ENCODE data around the gene PTPN12.
"Not testable (repeated sequence)": the region's sequence is repeated elsewhere in the genome, so short reads cannot be mapped to it uniquely, and the experiment has no call there.

Gene PTPN12

GRCh38 chr7:77580762-77581350 is 43.8 kb downstream of the PTPN12 start:
- no peak for FAIRE-seq

- no peak for FAIRE-seq
These were observed 50.2 kb downstream of the PTPN12 start for GRCh38 chr7:77587272-77587671.

DNA sequence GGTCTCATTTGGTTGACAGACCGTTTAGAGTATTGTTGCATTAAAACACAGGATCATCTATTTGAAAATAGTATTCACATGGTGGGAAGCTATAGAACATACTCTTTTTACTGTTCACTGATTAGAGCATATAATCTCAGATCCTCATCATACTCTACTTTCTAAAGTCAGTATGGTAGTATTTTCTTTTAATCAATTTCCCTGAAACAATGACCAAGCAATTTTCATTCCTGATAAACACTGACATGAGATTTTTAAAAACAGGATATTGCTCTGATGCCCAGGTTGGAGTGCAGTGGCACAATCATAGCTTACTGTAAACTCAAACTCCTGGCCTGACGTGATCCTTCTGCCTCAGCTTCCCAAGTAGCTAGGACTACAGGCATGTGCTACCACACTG is 63.9 kb downstream of the PTPN12 start:
- no peak for FAIRE-seq

DNA sequence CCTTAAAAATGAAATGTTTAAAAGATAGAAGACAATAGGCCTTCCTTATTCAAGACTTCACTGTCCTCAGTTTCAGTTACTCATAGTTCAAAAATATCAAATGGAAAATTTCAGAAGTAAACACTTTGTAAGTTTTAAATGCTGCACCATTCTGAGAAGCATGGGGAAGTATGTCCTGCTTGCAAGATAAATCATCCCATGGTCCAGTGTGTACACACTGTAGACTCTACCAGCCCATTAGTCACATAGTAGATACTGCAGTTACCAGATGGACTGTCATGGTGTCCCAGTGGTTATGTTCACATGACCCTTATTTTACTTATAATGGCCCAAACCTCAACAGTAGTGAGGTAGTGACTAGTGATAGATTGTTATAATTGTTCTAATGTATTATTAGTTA is 69.5 kb downstream of the PTPN12 start:
- no peak for FAIRE-seq

DNA sequence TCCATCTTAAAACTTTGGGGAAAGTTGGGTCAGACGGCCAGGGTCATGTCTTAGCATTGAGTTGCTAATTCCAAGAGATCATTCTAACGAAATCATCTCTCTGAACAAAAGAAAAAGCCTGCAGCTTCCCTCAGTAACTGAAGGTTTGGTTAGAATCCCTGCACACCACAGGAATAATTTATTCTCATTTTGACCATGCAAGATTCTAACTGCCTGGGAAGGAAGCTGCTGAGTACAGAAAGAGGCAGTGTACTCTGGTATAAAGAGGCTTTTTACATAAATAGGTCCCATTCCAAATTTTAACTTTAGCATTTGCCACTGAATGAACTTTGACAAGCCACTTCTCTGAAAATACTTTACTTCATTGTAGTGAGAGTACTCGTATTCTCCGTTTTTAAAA is 82.2 kb downstream of the PTPN12 start:
- no peak for FAIRE-seq

DNA sequence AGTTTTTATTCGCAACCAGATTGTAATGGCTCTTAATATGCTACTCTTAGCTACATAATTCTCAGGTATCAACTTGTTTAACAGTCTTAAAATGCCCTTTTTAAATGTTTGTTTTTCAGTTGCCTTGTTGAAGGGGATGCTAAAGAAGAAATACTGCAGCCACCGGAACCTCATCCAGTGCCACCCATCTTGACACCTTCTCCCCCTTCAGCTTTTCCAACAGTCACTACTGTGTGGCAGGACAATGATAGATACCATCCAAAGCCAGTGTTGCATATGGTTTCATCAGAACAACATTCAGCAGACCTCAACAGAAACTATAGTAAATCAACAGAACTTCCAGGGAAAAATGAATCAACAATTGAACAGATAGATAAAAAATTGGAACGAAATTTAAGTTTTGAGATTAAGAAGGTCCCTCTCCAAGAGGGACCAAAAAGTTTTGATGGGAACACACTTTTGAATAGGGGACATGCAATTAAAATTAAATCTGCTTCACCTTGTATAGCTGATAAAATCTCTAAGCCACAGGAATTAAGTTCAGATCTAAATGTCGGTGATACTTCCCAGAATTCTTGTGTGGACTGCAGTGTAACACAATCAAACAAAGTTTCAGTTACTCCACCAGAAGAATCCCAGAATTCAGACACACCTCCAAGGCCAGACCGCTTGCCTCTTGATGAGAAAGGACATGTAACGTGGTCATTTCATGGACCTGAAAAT is 89.7 kb downstream of the PTPN12 start:
- no peak for FAIRE-seq

- no peak for FAIRE-seq
These were observed 90.2 kb downstream of the PTPN12 start for GRCh38 chr7:77627309-77627676.

- FAIRE-seq, result no peak
These were observed 92.7 kb downstream of the PTPN12 start for GRCh38 chr7:77629797-77630196.

DNA sequence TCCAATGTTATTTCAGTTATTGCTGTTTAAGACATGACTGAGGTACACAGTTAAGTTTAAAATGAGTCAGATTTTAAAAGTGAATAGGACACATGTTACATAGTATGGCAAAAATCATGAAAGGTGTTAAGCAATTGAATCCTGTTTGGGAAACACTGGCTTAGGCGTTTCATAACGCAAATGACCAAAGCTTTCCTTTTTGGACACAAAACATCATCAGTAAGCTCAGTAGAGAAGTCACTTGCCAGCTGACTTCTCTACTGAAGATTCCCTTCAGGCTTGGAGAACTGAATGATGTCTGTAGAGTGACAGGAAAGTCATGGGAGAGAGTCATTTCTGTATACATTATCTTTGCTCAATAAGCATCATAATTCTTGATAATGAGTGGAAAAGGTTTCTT is 94.7 kb downstream of the PTPN12 start:
- FAIRE-seq, result no peak

- FAIRE-seq, result no peak
These were observed 107.7 kb downstream of the PTPN12 start for GRCh38 chr7:77644774-77645173.

GRCh38 chr7:77648742-77649338 is 111.7 kb downstream of the PTPN12 start:
- no peak for FAIRE-seq

DNA sequence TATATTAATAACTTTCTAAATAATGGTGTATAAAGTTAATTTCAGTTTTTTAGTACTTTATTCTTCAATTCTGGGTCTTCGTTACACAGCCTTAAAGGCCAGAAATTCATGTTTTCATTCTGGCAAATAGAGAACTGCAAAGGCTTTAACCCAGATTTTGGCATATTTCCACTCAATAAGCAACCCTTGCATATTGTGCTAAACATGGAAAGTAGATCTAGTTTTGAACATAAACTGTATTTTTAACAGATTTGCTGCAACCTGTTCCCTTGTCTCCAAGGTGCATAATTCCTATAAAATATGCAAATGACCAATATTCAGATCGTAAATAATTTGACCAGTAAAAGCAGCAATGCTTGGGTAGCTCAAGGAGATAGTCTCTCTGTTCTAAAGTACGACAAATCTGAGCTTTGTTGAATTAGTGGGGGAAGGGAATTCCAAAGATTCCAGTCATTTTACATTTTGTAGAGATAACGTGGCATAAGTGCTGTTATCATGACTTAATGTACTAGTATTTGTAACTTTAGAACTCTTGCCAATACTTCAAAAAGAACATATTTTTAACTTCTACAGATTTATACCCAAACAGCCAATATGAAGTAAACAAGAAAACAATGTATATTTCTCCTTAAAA is 112.7 kb downstream of the PTPN12 start:
- FAIRE-seq, result no peak

GRCh38 chr7:77651575-77652162 is 114.6 kb downstream of the PTPN12 start:
- peak; percentile 74 for FAIRE-seq

- FAIRE-seq, result not testable (repeated sequence)
These were observed 115.7 kb downstream of the PTPN12 start for GRCh38 chr7:77652826-77653225.

- FAIRE-seq, result no peak
These were observed 116.5 kb downstream of the PTPN12 start for GRCh38 chr7:77653572-77653971.

DNA sequence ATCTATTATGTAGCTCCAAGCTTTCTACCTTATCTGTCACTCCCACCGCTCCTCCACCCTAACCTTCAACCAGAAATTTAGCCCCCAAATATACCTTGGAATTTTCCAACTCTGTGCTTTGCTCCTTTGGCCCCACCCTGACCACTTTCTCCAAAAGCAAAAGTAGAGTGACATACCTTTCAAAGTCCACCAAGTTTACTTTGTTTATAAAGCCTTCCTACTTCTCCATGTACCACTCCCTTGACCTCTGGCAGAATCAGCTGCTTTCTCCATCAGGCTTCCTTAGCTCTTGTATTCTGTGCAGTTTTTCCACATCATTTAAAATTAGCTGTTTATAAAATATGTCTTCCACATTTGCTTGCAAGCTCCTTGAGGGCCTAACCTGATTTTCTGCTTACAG is 118.3 kb downstream of the PTPN12 start:
- no peak for FAIRE-seq

- no peak for FAIRE-seq
These were observed 118.9 kb downstream of the PTPN12 start for GRCh38 chr7:77655836-77656455.

DNA sequence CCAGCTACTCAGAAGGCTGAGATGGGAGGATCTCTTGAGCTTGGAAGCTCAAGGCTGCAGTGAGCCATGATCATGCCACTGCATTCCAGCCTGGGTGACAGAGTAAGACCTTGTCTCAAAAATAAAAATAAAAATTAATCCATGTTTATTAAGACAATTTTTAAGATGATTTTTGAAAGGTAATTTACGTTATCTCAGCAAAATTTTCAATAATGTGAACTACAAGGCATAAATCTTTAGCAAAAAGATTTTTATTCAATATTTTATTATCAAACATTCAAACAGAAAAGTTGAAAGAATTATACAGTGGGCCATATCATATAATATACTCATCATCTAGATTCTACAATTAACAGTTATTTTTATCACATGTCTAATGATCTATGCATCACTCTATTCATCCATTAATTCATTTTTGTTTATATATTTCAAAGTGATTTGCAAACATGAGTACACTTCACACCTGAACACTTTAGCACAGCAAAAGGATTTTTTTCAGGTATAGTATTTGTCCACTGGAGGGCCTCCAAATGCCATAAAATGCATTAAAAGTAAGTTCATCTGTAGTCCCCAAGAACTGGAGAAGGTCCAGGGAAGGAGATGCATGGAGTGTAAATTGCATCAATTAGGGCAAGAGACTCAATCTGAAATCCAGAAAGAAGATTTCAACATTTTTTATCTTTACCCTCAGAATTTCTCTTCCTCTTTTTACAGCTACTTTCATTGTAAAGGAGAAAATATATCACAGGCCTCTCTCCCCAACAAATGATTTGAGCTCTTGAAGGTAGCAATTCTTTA is 120.5 kb downstream of the PTPN12 start:
- peak; percentile 84 for FAIRE-seq

DNA sequence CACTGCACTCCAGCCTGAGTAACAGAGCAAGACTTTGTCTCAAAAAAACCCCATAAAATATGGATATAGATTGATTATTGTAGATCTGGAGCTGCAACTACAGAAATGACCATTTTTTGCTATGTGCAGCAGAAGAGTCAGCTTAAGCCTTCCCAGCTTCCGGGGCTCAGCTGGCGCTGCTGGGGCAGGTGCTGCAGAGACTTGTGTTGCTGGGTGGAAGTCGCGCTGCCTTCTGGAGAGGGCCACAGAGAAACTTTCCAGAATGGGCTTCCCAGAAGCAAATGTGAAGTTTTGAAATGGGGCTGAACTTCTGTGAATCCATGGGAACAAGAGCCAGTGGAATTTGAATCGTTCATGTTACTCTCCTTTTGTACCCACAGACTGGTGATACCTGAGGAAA is 121.8 kb downstream of the PTPN12 start:
- FAIRE-seq, result no peak

DNA sequence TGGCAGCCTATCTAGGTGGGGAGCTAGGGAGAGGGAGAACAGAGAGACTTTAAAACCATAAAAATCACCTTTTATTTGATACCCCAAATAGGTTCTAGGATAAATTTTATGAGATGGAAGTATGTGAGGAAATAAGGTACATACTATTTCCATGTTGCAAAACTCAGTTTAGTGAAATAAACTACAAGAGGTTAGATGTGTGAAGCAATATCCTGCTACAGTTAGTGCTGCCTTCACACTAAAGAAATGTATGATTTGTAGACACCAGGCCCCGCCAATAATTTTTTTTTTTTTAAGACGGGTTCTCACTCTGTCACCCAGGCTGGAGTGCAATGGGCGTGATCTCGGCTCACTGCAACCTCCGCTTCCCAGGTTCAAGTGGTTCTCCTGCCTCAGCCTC is 124.7 kb downstream of the PTPN12 start:
- no peak for FAIRE-seq

DNA sequence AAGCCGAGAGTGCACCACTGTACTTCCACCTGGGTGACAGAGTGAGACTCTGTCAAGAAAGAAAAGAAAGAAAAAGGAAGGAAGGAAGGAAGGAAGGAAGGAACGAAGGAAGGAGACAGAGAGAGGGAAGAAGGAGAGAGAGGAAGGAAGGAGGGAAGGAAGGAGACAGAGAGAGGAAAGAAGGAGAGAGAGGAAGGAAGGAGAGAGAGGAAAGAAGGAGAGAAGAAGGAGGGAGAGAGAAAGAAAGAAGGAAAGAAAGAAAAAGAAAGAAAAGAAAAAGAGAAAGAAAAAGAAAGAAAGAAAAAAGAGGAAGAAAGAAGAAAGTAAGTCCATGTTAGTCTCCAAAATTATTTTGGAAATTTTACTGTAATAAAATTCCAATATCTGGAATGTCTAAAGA is 125.8 kb downstream of the PTPN12 start:
- FAIRE-seq, result no peak

DNA sequence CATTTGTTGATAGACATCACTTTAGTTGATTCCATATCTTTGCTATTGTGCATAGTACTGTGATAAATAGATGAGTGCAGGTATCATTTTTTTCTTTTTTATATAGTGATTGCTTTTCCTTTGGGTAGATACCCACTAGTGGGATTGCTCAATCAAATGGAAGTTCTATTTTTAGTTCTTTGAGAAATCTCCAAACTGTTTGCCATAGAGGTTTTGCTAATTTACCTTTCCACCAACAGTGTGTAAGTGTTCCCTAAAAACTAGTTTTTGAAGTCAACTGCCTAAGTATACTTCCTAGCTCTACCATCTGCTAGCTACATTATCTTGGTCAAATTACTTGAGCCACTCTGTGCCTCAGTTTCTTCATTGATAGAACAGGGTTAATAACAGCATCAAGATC is 127.6 kb downstream of the PTPN12 start:
- FAIRE-seq, result no peak
